Measurements from ENCODE around the gene GALC. TPM values are rescaled to one million over a fixed set of nuclear protein-coding genes. Genes with fewer than 3 reads are reported as not detected.

The GALC gene
- total and polyA plus RNA-seq, 2 donors (not counting 3 experiments of a cell fraction or from before 2014, with no cell fraction given), result 12.4 to 14.2 TPM

DNA sequence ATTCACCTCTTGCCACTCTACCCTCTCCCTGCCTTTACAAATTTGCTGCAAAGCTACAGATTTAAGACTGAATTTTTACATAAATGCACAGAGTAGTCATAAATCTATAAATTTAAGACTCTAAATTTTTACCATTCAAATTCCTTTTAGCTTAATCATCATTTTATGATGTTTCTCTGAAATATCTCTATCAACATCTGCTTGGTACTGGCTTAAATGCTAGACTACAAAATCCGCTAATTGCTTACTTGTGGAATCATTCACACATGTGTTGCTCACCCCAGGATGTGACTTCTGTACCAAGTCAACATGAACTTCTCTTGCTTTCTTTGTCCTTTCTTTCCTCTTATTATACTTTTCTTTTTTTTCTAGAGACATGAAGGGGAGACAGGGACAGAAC, 109.2 kb downstream of the GALC start:
- Histone ChIP-seq H2AFZ (ENCODE audit: low read depth, low read length) (no peak overlapping the region), H3K4me2 (ENCODE audit: insufficient read depth, low read length) (no peak overlapping the region), H3K9me3 (replicated peaks; ENCODE audit: control insufficient read depth, insufficient read depth, low read length) (no peaks in the 10 kb centered on the region), H3K27me3 (ENCODE audit: control insufficient read depth in 2 of 2, insufficient read depth in 2 of 2, low read length in 2 of 2) (no peaks in the 10 kb centered on the region), H3K27ac (ENCODE audit: insufficient read depth, low read depth, low read length) (no peak overlapping the region), H3K4me1 (ENCODE audit: control insufficient read depth, extremely low read depth, insufficient read depth, low read length) (no peaks in the 10 kb centered on the region), H3K36me3 (ENCODE audit: control insufficient read depth in 2 of 2, extremely low read depth in 1 of 2, insufficient read depth in 2 of 2, low read length in 2 of 2) (no peaks in the 10 kb centered on the region), H3K4me3 (replicated peaks in 1 of 3; ENCODE audit: insufficient read depth in 1 of 3, low read depth in 1 of 3, low read length in 3 of 3) (no peak overlapping the region), H3K9me1 (replicated peaks; ENCODE audit: control insufficient read depth, extremely low read depth, insufficient read depth, low read length) (no peaks in the 10 kb centered on the region), H4K20me1 (replicated peaks; ENCODE audit: control insufficient read depth, extremely low read depth, insufficient read depth, low read length) (no peaks in the 10 kb centered on the region), H3K9ac (replicated peaks; ENCODE audit: extremely low read depth, insufficient read depth, low read length) (no peak overlapping the region), H3K79me2 (ENCODE audit: control insufficient read depth, insufficient read depth, low read length) (no peaks in the 10 kb centered on the region)
- dilution Hi-C loops (cut with MboI; ENCODE audit: extremely low pct_ligation_motif_present, low sequenced_read_pairs), result no loop called here
- TF ChIP-seq, protein P1, sequence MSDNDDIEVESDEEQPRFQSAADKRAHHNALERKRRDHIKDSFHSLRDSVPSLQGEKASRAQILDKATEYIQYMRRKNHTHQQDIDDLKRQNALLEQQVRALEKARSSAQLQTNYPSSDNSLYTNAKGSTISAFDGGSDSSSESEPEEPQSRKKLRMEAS (IDR thresholded peaks at IDR 0.05; ENCODE audit: insufficient read depth, insufficient read length), result no peak
- no peak for TF ChIP-seq POLR2A (IDR thresholded peaks at IDR 0.05; ENCODE audit: low read depth, low read length)
- no peak for TF ChIP-seq POLR2AphosphoS5 (IDR thresholded peaks at IDR 0.05; ENCODE audit: insufficient read depth, low read depth, low read length)
- TF ChIP-seq, protein P2, sequence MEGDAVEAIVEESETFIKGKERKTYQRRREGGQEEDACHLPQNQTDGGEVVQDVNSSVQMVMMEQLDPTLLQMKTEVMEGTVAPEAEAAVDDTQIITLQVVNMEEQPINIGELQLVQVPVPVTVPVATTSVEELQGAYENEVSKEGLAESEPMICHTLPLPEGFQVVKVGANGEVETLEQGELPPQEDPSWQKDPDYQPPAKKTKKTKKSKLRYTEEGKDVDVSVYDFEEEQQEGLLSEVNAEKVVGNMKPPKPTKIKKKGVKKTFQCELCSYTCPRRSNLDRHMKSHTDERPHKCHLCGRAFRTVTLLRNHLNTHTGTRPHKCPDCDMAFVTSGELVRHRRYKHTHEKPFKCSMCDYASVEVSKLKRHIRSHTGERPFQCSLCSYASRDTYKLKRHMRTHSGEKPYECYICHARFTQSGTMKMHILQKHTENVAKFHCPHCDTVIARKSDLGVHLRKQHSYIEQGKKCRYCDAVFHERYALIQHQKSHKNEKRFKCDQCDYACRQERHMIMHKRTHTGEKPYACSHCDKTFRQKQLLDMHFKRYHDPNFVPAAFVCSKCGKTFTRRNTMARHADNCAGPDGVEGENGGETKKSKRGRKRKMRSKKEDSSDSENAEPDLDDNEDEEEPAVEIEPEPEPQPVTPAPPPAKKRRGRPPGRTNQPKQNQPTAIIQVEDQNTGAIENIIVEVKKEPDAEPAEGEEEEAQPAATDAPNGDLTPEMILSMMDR (IDR thresholded peaks at IDR 0.05; ENCODE audit: extremely low read depth in 1 of 2, insufficient read depth in 1 of 2, low read depth in 1 of 2, low read length in 2 of 2), result no peak
- TF ChIP-seq GATA2 (IDR thresholded peaks at IDR 0.05; ENCODE audit: insufficient read depth, insufficient read length, low read depth, low read length), result no peak
- no peak for TF ChIP-seq FOS (IDR thresholded peaks at IDR 0.05; ENCODE audit: borderline replicate concordance, insufficient read depth, low read length)
- no peak for TF ChIP-seq JUN (IDR thresholded peaks at IDR 0.05; ENCODE audit: borderline replicate concordance, insufficient read depth, insufficient read length, low read depth)
- no peak for TF ChIP-seq EZH2 (IDR thresholded peaks at IDR 0.05; ENCODE audit: borderline replicate concordance, low read depth, low read length, severe bottlenecking)
- TF ChIP-seq MYC (IDR thresholded peaks at IDR 0.05; ENCODE audit: low read depth, low read length), result no peak
- no TSS peak for BruUV-seq (replicated peaks)
- intact Hi-C loops (cut with micrococcal nuclease), result no loop called here
- ChIA-PET POLR2A (no interaction called here), CTCF (interaction anchor here (1.4 kb wide), 1 partner anchor 14 kb away, joined by 3 read pairs; no protein-coding TSS in a partner anchor)
- no peak for FAIRE-seq
- DNase-seq (ENCODE audit: low read depth, low spot score), result no peak

Small RNAs within 50 kb of the gene (small RNA-seq; reads per million reads assigned to genes)
- not detected for gene RNU6-835P (ENCODE audit: insufficient read depth, insufficient read length, low read depth, low replicate concordance)

Other genes with a start within 250 kb of the GALC start
- 0.07 TPM in 1 of 2 replicates, not detected in the other for gene GPR65, start 12.0 kb upstream of the GALC start, total RNA-seq
- 0.03 TPM in 1 of 2 replicates, not detected in the other for gene GPR65, start 12.0 kb upstream of the GALC start, polyA plus RNA-seq

All from endothelial cell of umbilical vein (primary cell).